Measurements from ENCODE around the gene NFASC. TPM values are rescaled to one million over a fixed set of nuclear protein-coding genes. Genes with fewer than 3 reads are reported as not detected.

The NFASC gene
- total RNA-seq (ENCODE audit: unreplicated experiment): 3.8 TPM
- long read RNA-seq: 0 reads

DNA sequence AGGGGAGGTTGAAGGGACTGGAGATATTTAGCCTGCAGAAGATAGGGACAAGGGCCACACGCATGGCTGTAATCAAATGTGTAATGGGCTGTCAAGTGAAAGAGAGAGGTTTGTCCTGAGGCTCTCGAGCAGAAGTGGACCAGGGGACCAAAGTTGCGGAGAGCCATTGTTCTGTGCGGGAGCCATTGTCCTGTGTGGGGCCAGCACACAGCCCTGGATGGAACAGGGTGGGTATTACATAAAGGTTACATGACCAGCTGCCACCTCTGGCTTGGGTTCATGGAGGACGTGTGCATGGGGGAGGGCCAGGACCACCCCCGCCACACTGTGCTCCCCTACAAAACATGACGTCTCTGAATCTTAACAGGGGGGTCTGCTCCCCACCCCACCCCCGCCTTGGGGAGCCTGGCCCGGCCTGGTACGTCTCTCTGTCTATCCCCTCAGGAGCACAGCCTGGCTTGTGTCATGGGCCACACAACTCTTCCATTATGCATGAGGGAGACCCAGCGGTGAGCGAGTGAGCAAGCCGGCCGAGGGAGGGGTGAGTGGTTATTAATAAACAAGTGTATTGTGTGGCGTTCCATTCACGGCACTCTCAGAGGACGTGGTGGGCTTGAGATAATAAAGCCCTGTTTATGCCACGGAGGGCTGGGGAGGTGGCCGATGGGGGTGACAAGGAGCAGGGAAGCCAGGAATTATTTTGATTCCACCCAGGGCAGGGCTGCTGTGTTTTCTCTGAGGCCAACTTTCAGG, at the start of gene NFASC:
Gene NFASC, plus strand, starts transcription at position 703 of the 753 bp plus-strand sequence. CDS start 73,454 bp downstream, outside the sequence.
- TF ChIP-seq, protein P1, sequence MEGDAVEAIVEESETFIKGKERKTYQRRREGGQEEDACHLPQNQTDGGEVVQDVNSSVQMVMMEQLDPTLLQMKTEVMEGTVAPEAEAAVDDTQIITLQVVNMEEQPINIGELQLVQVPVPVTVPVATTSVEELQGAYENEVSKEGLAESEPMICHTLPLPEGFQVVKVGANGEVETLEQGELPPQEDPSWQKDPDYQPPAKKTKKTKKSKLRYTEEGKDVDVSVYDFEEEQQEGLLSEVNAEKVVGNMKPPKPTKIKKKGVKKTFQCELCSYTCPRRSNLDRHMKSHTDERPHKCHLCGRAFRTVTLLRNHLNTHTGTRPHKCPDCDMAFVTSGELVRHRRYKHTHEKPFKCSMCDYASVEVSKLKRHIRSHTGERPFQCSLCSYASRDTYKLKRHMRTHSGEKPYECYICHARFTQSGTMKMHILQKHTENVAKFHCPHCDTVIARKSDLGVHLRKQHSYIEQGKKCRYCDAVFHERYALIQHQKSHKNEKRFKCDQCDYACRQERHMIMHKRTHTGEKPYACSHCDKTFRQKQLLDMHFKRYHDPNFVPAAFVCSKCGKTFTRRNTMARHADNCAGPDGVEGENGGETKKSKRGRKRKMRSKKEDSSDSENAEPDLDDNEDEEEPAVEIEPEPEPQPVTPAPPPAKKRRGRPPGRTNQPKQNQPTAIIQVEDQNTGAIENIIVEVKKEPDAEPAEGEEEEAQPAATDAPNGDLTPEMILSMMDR (IDR thresholded peaks at IDR 0.05; ENCODE audit: unreplicated experiment): no peak
- H3K4me1 Mint-ChIP-seq (ENCODE audit: unreplicated experiment): no peaks in the 10 kb centered on the region
- H3K27me3 Mint-ChIP-seq (ENCODE audit: unreplicated experiment): no peaks in the 10 kb centered on the region
- no peak for DNase-seq (ENCODE audit: low spot score)
- H3K27ac Mint-ChIP-seq (ENCODE audit: unreplicated experiment): no peak within 1 kb of the TSS
- H3K36me3 Mint-ChIP-seq (ENCODE audit: low read depth, unreplicated experiment): peaks cover 4% of the 10 kb centered on the region
- H3K9me3 Mint-ChIP-seq (ENCODE audit: unreplicated experiment): no peaks in the 10 kb centered on the region
- no peak within 1 kb of the TSS for H3K4me3 Mint-ChIP-seq (ENCODE audit: unreplicated experiment)

DNA sequence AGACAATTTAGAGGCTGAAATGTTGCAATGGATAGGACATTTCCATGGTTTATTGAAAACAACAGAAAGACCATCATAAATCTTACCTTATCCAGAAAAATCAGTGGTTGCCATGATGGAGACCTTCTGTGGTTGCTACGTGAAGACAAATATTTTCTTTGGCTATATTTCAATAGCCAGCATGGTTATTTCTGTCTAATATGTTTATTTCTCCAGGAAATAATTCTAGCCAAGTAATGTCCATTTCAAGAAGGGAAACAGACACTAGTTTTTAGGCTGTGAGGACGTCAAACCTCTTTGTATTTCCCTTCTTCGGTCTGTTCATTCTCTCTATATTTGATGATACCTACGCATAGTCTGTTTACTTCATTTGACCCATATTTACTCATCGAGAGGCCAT, 49.2 kb upstream of the NFASC start:
- no peak for DNase-seq (ENCODE audit: low spot score)
- Mint-ChIP-seq H3K27ac (ENCODE audit: unreplicated experiment) (no peak overlapping the region), H3K36me3 (ENCODE audit: low read depth, unreplicated experiment) (no peaks in the 10 kb centered on the region), H3K4me1 (ENCODE audit: unreplicated experiment) (no peaks in the 10 kb centered on the region), H3K9me3 (ENCODE audit: unreplicated experiment) (no peaks in the 10 kb centered on the region), H3K4me3 (ENCODE audit: unreplicated experiment) (no peak overlapping the region), H3K27me3 (ENCODE audit: unreplicated experiment) (no peaks in the 10 kb centered on the region)
- TF ChIP-seq, protein P1 (IDR thresholded peaks at IDR 0.05; ENCODE audit: unreplicated experiment): no peak

DNA sequence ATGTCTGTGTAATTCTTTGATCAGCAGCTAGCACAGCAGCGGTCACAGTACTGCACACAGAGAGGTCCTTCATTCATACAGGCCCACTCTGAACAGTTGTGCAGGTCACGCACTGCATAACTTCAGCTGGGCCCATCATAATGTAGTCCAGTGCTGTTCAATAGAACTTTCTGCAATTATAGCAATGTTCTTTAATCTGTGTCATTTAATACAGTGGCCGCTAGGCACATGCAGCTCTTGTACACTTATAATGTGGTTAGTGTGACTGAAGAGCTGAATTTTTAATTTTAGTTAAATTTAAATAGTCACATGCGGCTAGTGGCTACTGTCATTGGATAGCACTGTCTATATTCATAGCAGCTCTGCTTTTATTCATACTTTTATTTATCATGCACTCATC, 48.7 kb upstream of the NFASC start:
- no peak overlapping the region for H3K4me3 Mint-ChIP-seq (ENCODE audit: unreplicated experiment)
- no peak overlapping the region for H3K27ac Mint-ChIP-seq (ENCODE audit: unreplicated experiment)
- DNase-seq (ENCODE audit: low spot score): no peak
- TF ChIP-seq, protein P1 (IDR thresholded peaks at IDR 0.05; ENCODE audit: unreplicated experiment): no peak
- H3K9me3 Mint-ChIP-seq (ENCODE audit: unreplicated experiment): no peaks in the 10 kb centered on the region
- no peaks in the 10 kb centered on the region for H3K36me3 Mint-ChIP-seq (ENCODE audit: low read depth, unreplicated experiment)
- no peaks in the 10 kb centered on the region for H3K4me1 Mint-ChIP-seq (ENCODE audit: unreplicated experiment)
- H3K27me3 Mint-ChIP-seq (ENCODE audit: unreplicated experiment): no peaks in the 10 kb centered on the region

DNA sequence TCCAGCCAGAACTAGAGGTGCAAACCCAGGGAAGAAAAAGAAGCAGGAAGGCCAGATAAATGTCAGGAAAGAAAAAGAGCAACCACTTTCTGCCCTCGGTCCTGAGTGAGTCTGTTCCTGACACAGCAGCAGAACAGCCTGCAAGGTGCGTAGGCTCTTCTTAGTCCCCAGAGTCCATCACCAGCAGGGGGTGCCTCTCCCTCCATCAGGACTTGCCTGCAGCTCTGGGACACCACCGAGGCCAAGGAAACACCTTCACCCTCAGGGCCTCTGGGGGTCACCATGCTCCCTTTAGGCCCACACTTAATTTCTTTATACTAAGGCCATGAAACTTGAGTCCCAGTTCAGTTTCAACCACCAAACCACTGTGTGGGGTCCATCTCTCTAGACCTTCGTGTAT, 43.7 kb upstream of the NFASC start:
- TF ChIP-seq, protein P1 (IDR thresholded peaks at IDR 0.05; ENCODE audit: unreplicated experiment): peak; percentile 16
- Mint-ChIP-seq H3K36me3 (ENCODE audit: low read depth, unreplicated experiment) (no peaks in the 10 kb centered on the region), H3K4me3 (ENCODE audit: unreplicated experiment) (no peak overlapping the region), H3K4me1 (ENCODE audit: unreplicated experiment) (peaks cover 6% of the 10 kb centered on the region), H3K27ac (ENCODE audit: unreplicated experiment) (no peak overlapping the region), H3K27me3 (ENCODE audit: unreplicated experiment) (no peaks in the 10 kb centered on the region), H3K9me3 (ENCODE audit: unreplicated experiment) (no peaks in the 10 kb centered on the region)
- peak; percentile 74 for DNase-seq (ENCODE audit: low spot score)

DNA sequence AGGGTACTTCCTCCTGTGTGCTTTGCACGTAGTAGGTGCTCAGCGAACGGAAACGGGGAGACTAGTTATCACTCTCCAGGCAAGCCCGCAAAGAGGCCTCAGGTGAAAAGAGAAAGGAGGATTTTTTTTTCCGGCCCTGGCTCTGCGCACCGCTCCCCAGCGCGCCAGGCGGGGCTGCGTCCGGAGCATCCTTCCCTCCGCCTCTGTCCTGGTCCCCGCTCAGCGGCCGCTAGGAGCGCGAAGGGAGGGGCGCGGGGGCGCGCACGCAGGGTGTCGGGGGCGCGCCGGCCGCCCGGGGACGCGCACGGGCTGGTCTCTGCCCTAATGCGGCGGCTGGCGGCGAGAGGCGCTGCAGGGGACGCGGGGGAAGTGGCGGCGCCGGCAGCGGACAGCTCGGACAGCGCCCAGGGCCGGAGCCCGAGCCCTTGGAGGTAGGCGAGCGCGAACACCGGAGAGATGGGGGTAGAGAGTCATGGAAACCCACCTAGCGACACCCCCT, 42.3 kb upstream of the NFASC start:
- TF ChIP-seq, protein P1 (IDR thresholded peaks at IDR 0.05; ENCODE audit: unreplicated experiment): no peak
- Mint-ChIP-seq H3K4me1 (ENCODE audit: unreplicated experiment) (peaks cover 6% of the 10 kb centered on the region), H3K27ac (ENCODE audit: unreplicated experiment) (no peak overlapping the region), H3K4me3 (ENCODE audit: unreplicated experiment) (no peak overlapping the region), H3K27me3 (ENCODE audit: unreplicated experiment) (no peaks in the 10 kb centered on the region), H3K9me3 (ENCODE audit: unreplicated experiment) (no peaks in the 10 kb centered on the region), H3K36me3 (ENCODE audit: low read depth, unreplicated experiment) (no peaks in the 10 kb centered on the region)
- DNase-seq (ENCODE audit: low spot score): peak; percentile 84

All from endothelial cell (in vitro differentiated cells).